ENCODE data around the gene CYP27C1. TPM values are rescaled to one million over a fixed set of nuclear protein-coding genes. Genes with fewer than 3 reads are reported as not detected.

Gene CYP27C1
- total and polyA plus RNA-seq, 4 experiments from 2014 or later = not detected

DNA sequence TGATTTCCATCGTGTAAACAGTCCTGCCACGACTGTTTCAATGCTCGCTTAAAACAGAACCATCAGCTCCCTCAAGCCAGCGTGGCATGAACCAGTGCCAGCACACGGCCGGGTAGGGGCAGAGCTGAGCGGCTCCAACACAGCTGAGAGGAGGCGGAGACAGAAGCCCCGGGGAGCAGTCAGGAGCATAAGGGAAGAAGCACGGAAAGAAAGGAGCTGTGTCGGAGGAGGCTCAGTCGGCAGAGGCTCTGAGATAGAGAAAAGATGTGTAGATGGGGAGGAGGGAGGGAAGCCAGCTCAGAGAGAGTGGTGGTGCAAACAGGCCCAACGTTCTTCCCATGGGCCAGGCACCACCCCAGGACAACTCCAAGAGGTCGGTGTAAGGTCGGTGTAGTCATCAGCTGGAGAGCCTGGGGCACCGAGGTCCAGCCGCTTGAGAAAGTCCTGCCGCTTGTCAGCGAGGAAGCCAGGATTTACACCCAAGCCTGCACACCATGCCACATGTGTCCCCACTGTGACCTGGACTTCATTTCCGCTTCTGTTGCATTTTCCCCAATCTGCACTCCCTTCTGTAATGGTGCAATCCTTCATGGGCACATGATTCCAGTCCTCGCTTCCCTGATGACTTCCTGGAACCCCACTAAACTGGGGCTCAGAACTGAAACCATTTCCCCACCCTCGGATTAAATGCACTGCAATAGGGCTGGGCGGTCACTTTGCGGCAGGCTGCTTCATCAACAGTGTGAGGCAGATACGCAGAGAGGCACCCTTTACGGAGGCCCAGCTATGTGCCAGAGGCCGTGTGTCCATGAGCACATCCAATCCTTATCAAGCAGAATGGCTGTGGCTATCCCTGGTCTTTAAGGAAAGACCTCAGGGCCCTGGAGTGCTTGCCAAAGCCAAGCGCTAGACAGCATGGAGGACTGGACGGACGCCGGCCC, 43.5 kb downstream of the CYP27C1 start:
- no peaks in the 10 kb centered on the region for H3K9me3 ChIP-seq (ENCODE audit: control insufficient read depth in 1 of 2, low read length in 2 of 2)
- peaks cover 4 to 7% of the 10 kb centered on the region in 2 donors for H3K27me3 Mint-ChIP-seq
- no peak for DNase-seq
- no peaks in the 10 kb centered on the region for H3K4me1 Mint-ChIP-seq
- no peaks in the 10 kb centered on the region for H3K36me3 Mint-ChIP-seq
- H3K36me3 ChIP-seq (ENCODE audit: insufficient read depth, low read length) = no peaks in the 10 kb centered on the region
- no peak overlapping the region for H3K4me3 Mint-ChIP-seq
- H3K27ac ChIP-seq (ENCODE audit: low read depth, low read length) = no peak overlapping the region
- no peaks in the 10 kb centered on the region for H3K4me1 ChIP-seq (ENCODE audit: insufficient read depth, low read length)
- H3K9me3 Mint-ChIP-seq = peaks cover 0 to 11% (median 4%) of the 10 kb centered on the region in 8 donors
- H3K4me3 ChIP-seq (ENCODE audit: low read length in 2 of 2) = no peak overlapping the region
- H3K27ac Mint-ChIP-seq = no peak overlapping the region
- intact Hi-C loops (cut with micrococcal nuclease) = no loop called here
- ChIA-PET POLR2A (ENCODE audit: partially characterized antibody) (no interaction called here), CTCF (ENCODE audit: partially characterized antibody) (no interaction called here)
- no peaks in the 10 kb centered on the region for H3K27me3 ChIP-seq (ENCODE audit: insufficient read depth, low read length)

DNA sequence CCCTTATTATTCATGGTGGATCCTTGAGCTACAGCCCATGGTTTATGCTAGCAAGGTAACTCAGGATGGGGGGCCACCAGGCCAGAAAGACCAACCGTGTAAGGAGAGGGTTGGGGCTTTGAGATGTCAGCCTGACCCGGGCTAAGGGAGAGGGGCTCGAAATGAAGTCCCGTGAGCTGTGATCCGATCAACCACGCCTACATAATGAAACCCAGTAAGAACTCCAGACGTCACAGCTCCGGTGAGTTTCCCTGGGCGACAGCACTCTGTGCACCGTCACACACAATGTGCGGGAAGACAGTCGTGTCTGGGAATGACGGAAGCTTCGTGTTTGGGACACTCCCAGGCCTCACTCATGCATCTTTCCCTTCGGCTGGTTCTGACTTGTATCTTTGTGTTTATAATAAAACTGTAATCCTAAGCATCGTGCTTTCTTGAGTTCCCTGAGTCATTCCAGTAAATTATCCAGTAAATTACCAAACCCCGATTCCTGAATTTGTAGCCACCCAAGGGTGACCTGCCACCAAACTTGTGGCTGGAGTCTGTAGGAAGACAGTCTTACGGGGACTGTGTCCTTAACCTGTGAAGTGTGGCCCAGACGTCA, 44.2 kb downstream of the CYP27C1 start:
- no peak overlapping the region for H3K4me3 Mint-ChIP-seq
- no peaks in the 10 kb centered on the region for H3K27me3 ChIP-seq (ENCODE audit: insufficient read depth, low read length)
- peaks cover 4 to 7% of the 10 kb centered on the region in 2 donors for H3K27me3 Mint-ChIP-seq
- H3K9me3 ChIP-seq (ENCODE audit: control insufficient read depth in 1 of 2, low read length in 2 of 2) = no peaks in the 10 kb centered on the region
- no peaks in the 10 kb centered on the region for H3K36me3 ChIP-seq (ENCODE audit: insufficient read depth, low read length)
- DNase-seq = no peak
- no peak overlapping the region for H3K27ac ChIP-seq (ENCODE audit: low read depth, low read length)
- H3K27ac Mint-ChIP-seq = no peak overlapping the region
- ChIA-PET CTCF (ENCODE audit: partially characterized antibody) (no interaction called here), POLR2A (ENCODE audit: partially characterized antibody) (no interaction called here)
- no peaks in the 10 kb centered on the region for H3K4me1 ChIP-seq (ENCODE audit: insufficient read depth, low read length)
- H3K36me3 Mint-ChIP-seq = no peaks in the 10 kb centered on the region
- H3K9me3 Mint-ChIP-seq = peaks cover 0 to 11% (median 4%) of the 10 kb centered on the region in 8 donors
- no peaks in the 10 kb centered on the region for H3K4me1 Mint-ChIP-seq
- intact Hi-C loops (cut with micrococcal nuclease) = no loop called here
- no peak overlapping the region for H3K4me3 ChIP-seq (ENCODE audit: low read length in 2 of 2)

DNA sequence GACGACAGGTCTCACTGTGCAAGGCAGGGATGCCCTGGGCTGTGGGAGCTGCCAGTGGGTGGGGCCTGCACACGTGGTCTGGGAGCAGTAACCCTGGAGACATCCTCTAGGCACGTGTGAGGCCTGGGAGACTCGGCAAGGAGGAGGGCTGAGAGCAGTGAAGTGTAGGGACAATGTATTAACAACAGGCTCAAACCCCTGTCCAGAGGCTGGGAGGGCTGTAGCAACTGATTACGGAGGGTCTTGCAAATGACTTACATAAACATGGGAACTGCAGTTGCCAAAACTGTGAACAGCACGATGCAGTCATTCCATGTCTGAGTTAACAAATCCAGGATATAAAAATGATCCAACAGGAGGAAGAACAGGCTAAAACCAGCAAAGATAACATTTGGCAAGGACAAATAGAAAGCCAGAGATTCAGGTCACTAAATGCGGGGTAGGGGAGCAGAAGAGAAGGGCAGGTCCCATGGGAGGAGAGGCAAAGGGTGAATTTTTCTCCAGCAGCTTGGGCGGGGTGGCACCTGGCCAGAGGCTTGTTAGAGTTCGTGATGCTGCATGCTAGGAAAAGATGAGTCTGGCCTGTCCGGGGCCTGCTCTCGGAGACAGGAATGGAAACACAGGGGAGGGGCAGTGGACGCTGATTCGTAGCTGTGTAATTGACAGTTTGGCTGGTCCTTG, 44.9 kb downstream of the CYP27C1 start:
- POLR2A ChIA-PET (ENCODE audit: partially characterized antibody) = no interaction called here
- Mint-ChIP-seq H3K36me3 (no peaks in the 10 kb centered on the region), H3K4me3 (no peak overlapping the region), H3K9me3 (peaks cover 0 to 8% (median 1%) of the 10 kb centered on the region in 8 donors), H3K4me1 (no peaks in the 10 kb centered on the region), H3K27me3 (peaks cover 7% of the 10 kb centered on the region in 2 donors), H3K27ac (peak overlapping the region in 1 of 7 donors; percentile 41)
- intact Hi-C loops (cut with micrococcal nuclease) = no loop called here
- CTCF ChIA-PET (ENCODE audit: partially characterized antibody) = no interaction called here
- no peaks in the 10 kb centered on the region for H3K27me3 ChIP-seq (ENCODE audit: insufficient read depth, low read length)
- no peaks in the 10 kb centered on the region for H3K9me3 ChIP-seq (ENCODE audit: control insufficient read depth in 1 of 2, low read length in 2 of 2)
- H3K4me1 ChIP-seq (ENCODE audit: insufficient read depth, low read length) = no peaks in the 10 kb centered on the region
- H3K4me3 ChIP-seq (ENCODE audit: low read length in 2 of 2) = no peak overlapping the region
- H3K27ac ChIP-seq (ENCODE audit: low read depth, low read length) = no peak overlapping the region
- no peaks in the 10 kb centered on the region for H3K36me3 ChIP-seq (ENCODE audit: insufficient read depth, low read length)
- DNase-seq = no peak

DNA sequence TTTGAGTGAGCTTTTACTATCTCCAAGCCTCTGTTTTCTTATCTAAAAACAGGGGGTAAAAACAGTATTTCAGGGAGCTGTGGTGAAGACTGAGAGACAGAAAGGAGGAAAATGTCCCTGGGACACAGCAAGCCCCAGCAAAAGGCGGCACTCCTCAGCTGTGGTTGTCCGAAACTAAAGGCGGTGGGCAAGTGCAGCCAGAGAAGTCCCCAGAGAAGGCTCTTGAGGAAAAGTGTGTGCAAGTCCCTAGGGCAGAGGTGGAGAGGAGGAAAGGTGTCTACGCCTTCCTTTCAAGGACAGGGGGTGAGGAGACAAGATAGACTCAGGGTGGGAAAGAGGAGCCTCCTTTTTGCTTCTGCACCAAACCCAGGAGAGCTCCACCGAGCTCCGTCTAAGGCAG, 45.5 kb downstream of the CYP27C1 start:
- no peaks in the 10 kb centered on the region for H3K27me3 ChIP-seq (ENCODE audit: insufficient read depth, low read length)
- H3K4me1 ChIP-seq (ENCODE audit: insufficient read depth, low read length) = no peaks in the 10 kb centered on the region
- Mint-ChIP-seq H3K9me3 (peaks cover 0 to 3% (median 0%) of the 10 kb centered on the region in 8 donors), H3K27me3 (peaks cover 7% of the 10 kb centered on the region in 2 donors), H3K36me3 (no peaks in the 10 kb centered on the region), H3K4me1 (no peaks in the 10 kb centered on the region), H3K4me3 (no peak overlapping the region), H3K27ac (no peak overlapping the region)
- no peak overlapping the region for H3K4me3 ChIP-seq (ENCODE audit: low read length in 2 of 2)
- ChIA-PET CTCF (ENCODE audit: partially characterized antibody) (no interaction called here), POLR2A (ENCODE audit: partially characterized antibody) (no interaction called here)
- no peak for DNase-seq
- no peaks in the 10 kb centered on the region for H3K36me3 ChIP-seq (ENCODE audit: insufficient read depth, low read length)
- H3K9me3 ChIP-seq (ENCODE audit: control insufficient read depth in 1 of 2, low read length in 2 of 2) = no peaks in the 10 kb centered on the region
- no peak overlapping the region for H3K27ac ChIP-seq (ENCODE audit: low read depth, low read length)
- intact Hi-C loops (cut with micrococcal nuclease) = no loop called here

DNA sequence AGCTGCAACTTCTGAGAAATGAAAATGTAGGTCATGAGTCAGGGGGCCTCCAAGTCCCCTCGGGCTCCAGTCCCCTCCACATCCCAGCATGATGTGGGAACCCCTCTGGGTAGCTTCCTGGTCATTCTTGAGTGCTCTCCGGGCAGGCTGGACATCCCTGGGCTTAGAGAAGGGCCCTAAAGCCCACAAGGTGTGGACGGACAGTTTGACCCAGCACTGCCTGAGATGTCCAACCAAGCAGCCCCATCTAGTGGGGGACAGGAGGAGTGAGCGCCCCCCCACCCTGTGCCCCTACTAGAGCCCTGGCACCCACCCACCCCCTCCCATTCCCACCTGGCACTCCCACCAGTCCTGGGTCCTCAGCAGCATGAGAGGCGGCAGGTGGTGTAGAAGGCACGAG, 46.0 kb downstream of the CYP27C1 start:
- intact Hi-C loops (cut with micrococcal nuclease) = no loop called here
- no peaks in the 10 kb centered on the region for H3K4me1 Mint-ChIP-seq
- H3K36me3 Mint-ChIP-seq = no peaks in the 10 kb centered on the region

DNA sequence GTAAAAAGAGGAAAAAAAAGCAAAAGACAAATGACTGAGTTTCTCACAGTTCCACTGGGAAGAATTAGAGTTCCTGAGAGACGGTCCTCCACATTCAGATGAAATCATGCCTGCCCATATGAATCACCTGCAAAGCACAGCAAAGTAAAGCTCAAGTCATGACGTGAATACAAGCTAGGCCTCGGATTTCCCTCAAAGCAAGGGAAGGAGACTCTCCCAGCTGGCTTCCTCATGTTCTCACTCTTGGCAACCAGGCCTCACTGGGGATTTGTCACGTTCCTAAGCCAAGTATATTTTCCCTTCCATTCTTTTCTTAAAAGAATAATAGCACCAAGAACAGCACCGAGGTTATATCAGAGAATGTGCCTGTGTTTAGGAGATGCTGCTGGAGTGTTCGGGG, 47.0 kb downstream of the CYP27C1 start:
- Mint-ChIP-seq H3K27ac (no peak overlapping the region), H3K4me3 (no peak overlapping the region), H3K9me3 (peaks cover 0 to 2% (median 0%) of the 10 kb centered on the region in 8 donors), H3K4me1 (no peaks in the 10 kb centered on the region), H3K27me3 (peaks cover 7% of the 10 kb centered on the region in 2 donors), H3K36me3 (no peaks in the 10 kb centered on the region)
- H3K36me3 ChIP-seq (ENCODE audit: insufficient read depth, low read length) = no peaks in the 10 kb centered on the region
- intact Hi-C loops (cut with micrococcal nuclease) = no loop called here
- no peak for DNase-seq
- no peaks in the 10 kb centered on the region for H3K4me1 ChIP-seq (ENCODE audit: insufficient read depth, low read length)
- H3K4me3 ChIP-seq (ENCODE audit: low read length in 2 of 2) = no peak overlapping the region
- H3K9me3 ChIP-seq (ENCODE audit: control insufficient read depth in 1 of 2, low read length in 2 of 2) = no peaks in the 10 kb centered on the region
- no peaks in the 10 kb centered on the region for H3K27me3 ChIP-seq (ENCODE audit: insufficient read depth, low read length)
- ChIA-PET CTCF (ENCODE audit: partially characterized antibody) (interaction anchor here (1.2 to 2.0 kb wide), 2 partner anchors 102 to 104 kb away, joined by 4 read pairs; no protein-coding TSS in a partner anchor), POLR2A (ENCODE audit: partially characterized antibody) (no interaction called here)
- no peak overlapping the region for H3K27ac ChIP-seq (ENCODE audit: low read depth, low read length)

More for the DNA sequence above, 46.0 kb downstream of the CYP27C1 start:
- Histone ChIP-seq H3K36me3 (ENCODE audit: insufficient read depth, low read length) (no peaks in the 10 kb centered on the region), H3K4me1 (ENCODE audit: insufficient read depth, low read length) (no peaks in the 10 kb centered on the region), H3K27ac (ENCODE audit: low read depth, low read length) (no peak overlapping the region), H3K4me3 (ENCODE audit: low read length in 2 of 2) (no peak overlapping the region), H3K27me3 (ENCODE audit: insufficient read depth, low read length) (no peaks in the 10 kb centered on the region), H3K9me3 (ENCODE audit: control insufficient read depth in 1 of 2, low read length in 2 of 2) (no peaks in the 10 kb centered on the region)
- Mint-ChIP-seq H3K27me3 (peaks cover 7% of the 10 kb centered on the region in 2 donors), H3K4me3 (no peak overlapping the region), H3K9me3 (peaks cover 0 to 2% (median 0%) of the 10 kb centered on the region in 8 donors), H3K27ac (no peak overlapping the region)
- no peak for DNase-seq
- POLR2A ChIA-PET (ENCODE audit: partially characterized antibody) = no interaction called here
- CTCF ChIA-PET (ENCODE audit: partially characterized antibody) = no interaction called here

DNA sequence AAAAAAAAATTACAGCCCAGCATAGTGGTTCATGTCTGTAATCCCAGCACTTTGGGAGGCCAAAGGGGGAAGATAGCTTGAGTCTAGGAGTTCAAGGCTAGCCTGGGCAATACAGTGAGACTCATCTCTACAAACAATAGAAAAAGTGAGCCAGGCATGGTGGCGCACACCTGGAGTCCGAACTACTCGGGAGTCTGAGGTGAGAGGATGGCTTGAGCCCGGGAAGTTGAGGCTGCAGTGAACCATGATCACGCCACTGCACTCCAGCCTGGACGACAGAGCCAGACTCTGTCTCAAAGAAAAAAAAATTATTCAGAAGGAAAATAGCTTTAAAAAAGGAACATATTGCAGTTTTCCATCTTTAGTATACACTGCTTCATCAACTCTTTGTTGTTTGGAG, 47.8 kb downstream of the CYP27C1 start:
- Histone ChIP-seq H3K4me1 (ENCODE audit: insufficient read depth, low read length) (no peaks in the 10 kb centered on the region), H3K4me3 (ENCODE audit: low read length in 2 of 2) (no peak overlapping the region), H3K27ac (ENCODE audit: low read depth, low read length) (no peak overlapping the region), H3K36me3 (ENCODE audit: insufficient read depth, low read length) (no peaks in the 10 kb centered on the region), H3K27me3 (ENCODE audit: insufficient read depth, low read length) (no peaks in the 10 kb centered on the region), H3K9me3 (ENCODE audit: control insufficient read depth in 1 of 2, low read length in 2 of 2) (no peaks in the 10 kb centered on the region)
- H3K36me3 Mint-ChIP-seq = no peaks in the 10 kb centered on the region
- CTCF ChIA-PET (ENCODE audit: partially characterized antibody) = interaction anchor here (1.2 to 2.0 kb wide), 2 partner anchors 102 to 103 kb away, joined by 4 read pairs; no protein-coding TSS in a partner anchor
- no peak overlapping the region for H3K4me3 Mint-ChIP-seq
- POLR2A ChIA-PET (ENCODE audit: partially characterized antibody) = no interaction called here
- no peaks in the 10 kb centered on the region for H3K9me3 Mint-ChIP-seq
- no peaks in the 10 kb centered on the region for H3K4me1 Mint-ChIP-seq
- DNase-seq = no peak
- intact Hi-C loops (cut with micrococcal nuclease) = no loop called here
- H3K27me3 Mint-ChIP-seq = peaks cover 7% of the 10 kb centered on the region in 2 donors
- no peak overlapping the region for H3K27ac Mint-ChIP-seq

Measured in CD4-positive, alpha-beta memory T cell (primary cell).